H1 (cell line): ENCODE measurements around the gene EN2. TPM values are rescaled to one million over a fixed set of nuclear protein-coding genes. Genes with fewer than 3 reads are reported as not detected.
A peak's percentile ranks its signal among the peaks of the same experiment; 100 is the strongest.

Experiments used
- CTCF ChIA-PET: fragments of 300-600 bp; sonication (Branson Sonifier 250); formaldehyde crosslinking; loops from one replicate; lab custom pipeline; 2021; ENCODE audit not compliant: partially characterized antibody; lab: Charles Lee
- POLR2A ChIA-PET: fragments of 300-600 bp; sonication (Branson Sonifier 250); formaldehyde crosslinking; loops from one replicate; lab custom pipeline; 2021; ENCODE audit warnings: inconsistent platforms; ENCODE audit not compliant: partially characterized antibody; lab: Charles Lee
- DNase-seq, 2 experiments: peaks; one replicate each; pipeline versions ENCODE4 v3.0.0 to v3.0.0-alpha.2; 2010 to 2022; ENCODE audit warnings: low spot score in 2 of 2, low read depth in 1 of 2, mixed read lengths in 1 of 2
- FAIRE-seq: peaks from 2 replicates; lab custom pipeline; 2011; peaks lifted over from hg19 to GRCh38; lab: Jason Lieb, UNC
- H2AFZ ChIP-seq: 2 replicates; pipeline ENCODE4 v1.8.1; 2012; ENCODE audit warnings: low read length, inconsistent platforms
- H2AK5ac ChIP-seq: 2 replicates; pipeline ENCODE4 v1.6.1; 2013; ENCODE audit warnings: low read depth, low read length
- H2BK120ac ChIP-seq: replicated peaks from 2 replicates; pipeline ENCODE3; 2013; ENCODE audit warnings: low read depth, low read length, inconsistent platforms
- H2BK12ac ChIP-seq: 2 replicates; pipeline ENCODE4 v1.6.1; 2013; ENCODE audit warnings: low read depth, low read length
- H2BK15ac ChIP-seq: 2 replicates; pipeline ENCODE4 v1.6.1; 2013; ENCODE audit warnings: low read length
- H2BK20ac ChIP-seq: 2 replicates; pipeline ENCODE4 v1.6.1; 2013; ENCODE audit warnings: low read length
- H2BK5ac ChIP-seq: 2 replicates; pipeline ENCODE4 v1.6.1; 2013; ENCODE audit warnings: low read depth, low read length
- H3K14ac ChIP-seq: 2 replicates; pipeline ENCODE4 v1.6.1; 2013; ENCODE audit warnings: inconsistent platforms; ENCODE audit not compliant: insufficient read length
- H3K18ac ChIP-seq: 2 replicates; pipeline ENCODE4 v1.6.1; 2013; ENCODE audit warnings: low read length; ENCODE audit errors: extremely low read depth
- H3K23ac ChIP-seq: 2 replicates; pipeline ENCODE4 v1.6.1; 2013; ENCODE audit warnings: inconsistent platforms; ENCODE audit not compliant: insufficient read length
- H3K23me2 ChIP-seq: 2 replicates; pipeline ENCODE4 v1.6.1; 2013; ENCODE audit warnings: low read depth, low read length
- H3K27ac ChIP-seq: 2 replicates; pipeline ENCODE4 v1.6.1; 2011; ENCODE audit warnings: low read depth, low read length, inconsistent platforms
- H3K27me3 ChIP-seq, 4 experiments: replicated peaks in 1 of 4; 1 replicate in 1 of 4; 2 replicates in 3 of 4; pipeline versions ENCODE4 v1.6.1 to v1.8.1; 2011 to 2013; ENCODE audit warnings: low read length in 3 of 4, mild to moderate bottlenecking in 3 of 4, inconsistent platforms in 2 of 4, mixed read lengths in 2 of 4, moderate library complexity in 1 of 4; ENCODE audit not compliant: control insufficient read depth in 3 of 4, insufficient read depth in 3 of 4; ENCODE audit errors: extremely low read depth in 1 of 4
- H3K36me3 ChIP-seq, 4 experiments: 2 replicates each; pipeline versions ENCODE4 v1.6.1 to v1.8.1; 2011 to 2013; ENCODE audit warnings: mild to moderate bottlenecking in 4 of 4, low read length in 3 of 4, moderate library complexity in 2 of 4, control low read depth in 1 of 4, inconsistent platforms in 1 of 4; ENCODE audit not compliant: insufficient read depth in 4 of 4, control insufficient read depth in 2 of 4
- H3K4ac ChIP-seq: replicated peaks from 2 replicates; pipeline ENCODE3; 2013; ENCODE audit warnings: low read length, low read depth, mixed read lengths, inconsistent platforms; ENCODE audit not compliant: insufficient read length
- H3K4me1 ChIP-seq, 4 experiments: replicated peaks in 1 of 4; 1 replicate in 1 of 4; 2 replicates in 3 of 4; pipeline versions ENCODE4 v1.6.1 to v1.8.1; 2011 to 2013; ENCODE audit warnings: low read length in 3 of 4, inconsistent platforms in 2 of 4, mixed read lengths in 1 of 4; ENCODE audit not compliant: insufficient read depth in 4 of 4, control insufficient read depth in 3 of 4
- H3K4me2 ChIP-seq, 2 experiments: 2 replicates each; pipeline versions ENCODE4 v1.6.1 to v1.8.1; 2011 to 2013; ENCODE audit warnings: low read depth in 2 of 2, low read length in 2 of 2, control low read depth in 1 of 2, inconsistent platforms in 1 of 2, mild to moderate bottlenecking in 1 of 2; ENCODE audit not compliant: insufficient read depth in 1 of 2
- H3K4me3 ChIP-seq, 4 experiments: fragments of 200-600, 300-600 bp in 1 of 4; sonication (generic), shearing (Covaris generic), sonication (Bioruptor Twin) in 1 of 4; 2 replicates each; pipeline versions ENCODE4 v1.5.1 to v1.8.1; 2011 to 2016; ENCODE audit warnings: low read length in 4 of 4, low read depth in 3 of 4, control low read depth in 2 of 4, inconsistent platforms in 2 of 4, mild to moderate bottlenecking in 2 of 4, mixed read lengths in 1 of 4, moderate library complexity in 1 of 4; ENCODE audit not compliant: insufficient read depth in 2 of 4; ENCODE audit errors: extremely low read depth in 1 of 4
- H3K56ac ChIP-seq: replicated peaks from 2 replicates; pipeline ENCODE3; 2013; ENCODE audit warnings: low read depth, mild to moderate bottlenecking, mixed read lengths, low read length, inconsistent platforms; ENCODE audit not compliant: insufficient read length
- H3K79me1 ChIP-seq: 2 replicates; pipeline ENCODE4 v1.6.1; 2013; ENCODE audit warnings: low read depth, low read length, control low read depth
- H3K79me2 ChIP-seq, 2 experiments: 2 replicates each; pipeline versions ENCODE4 v1.6.1 to v1.8.1; 2012 to 2013; ENCODE audit warnings: low read length in 2 of 2, mild to moderate bottlenecking in 2 of 2, inconsistent platforms in 1 of 2; ENCODE audit not compliant: insufficient read depth in 2 of 2, control insufficient read depth in 1 of 2
- H3K9ac ChIP-seq, 4 experiments: replicated peaks in 1 of 4; 1 replicate in 1 of 4; 2 replicates in 3 of 4; pipeline versions ENCODE4 v1.6.1 to v1.8.1; 2011 to 2013; ENCODE audit warnings: low read depth in 3 of 4, low read length in 3 of 4, control low read depth in 2 of 4, mild to moderate bottlenecking in 2 of 4, moderate library complexity in 2 of 4, inconsistent platforms in 1 of 4; ENCODE audit errors: extremely low read depth in 1 of 4
- H3K9me3 ChIP-seq, 2 experiments: 2 replicates each; pipeline versions ENCODE4 v1.6.1 to v1.8.1; 2012 to 2013; ENCODE audit warnings: mild to moderate bottlenecking in 2 of 2, moderate library complexity in 2 of 2, control low read depth in 1 of 2, inconsistent platforms in 1 of 2, low read depth in 1 of 2, low read length in 1 of 2, mixed read lengths in 1 of 2; ENCODE audit not compliant: insufficient read depth in 2 of 2
- H4K20me1 ChIP-seq, 2 experiments: replicated peaks in 1 of 2; 2 replicates each; pipeline versions ENCODE3 to v1.8.1; 2011 to 2013; ENCODE audit warnings: inconsistent platforms in 2 of 2, low read length in 2 of 2, mild to moderate bottlenecking in 1 of 2; ENCODE audit not compliant: insufficient read depth in 2 of 2, control insufficient read depth in 1 of 2
- H4K5ac ChIP-seq: 2 replicates; pipeline ENCODE4 v1.6.1; 2013; ENCODE audit warnings: low read length, low read depth, mixed read lengths, inconsistent platforms; ENCODE audit not compliant: insufficient read length
- H4K8ac ChIP-seq: 2 replicates; pipeline ENCODE4 v1.8.0; 2013; ENCODE audit warnings: mild to moderate bottlenecking, moderate library complexity, low read length, inconsistent platforms; ENCODE audit not compliant: insufficient read depth; ENCODE audit errors: extremely low read depth
- H4K91ac ChIP-seq: replicated peaks from 2 replicates; pipeline ENCODE3; 2013; ENCODE audit warnings: low read length, mixed read lengths, inconsistent platforms; ENCODE audit not compliant: insufficient read length
- BACH1 ChIP-seq: IDR thresholded peaks from 2 replicates; pipeline ENCODE4 v1.6.1; 2012; ENCODE audit warnings: low read length, improper control_type of control experiment
- CBX8 ChIP-seq: fragments of 300-800, 300-1000 bp; sonication (generic); IDR thresholded peaks from 2 replicates; pipeline ENCODE4 v1.7.1; 2016; ENCODE audit warnings: low read depth, low read length, borderline replicate concordance
- EZH2 ChIP-seq: fragments of 200-600 bp; sonication (generic); IDR thresholded peaks from 2 replicates; pipeline ENCODE4 v1.7.1; 2012; ENCODE audit warnings: low read depth, mild to moderate bottlenecking, moderate library complexity, low read length, inconsistent platforms; ENCODE audit not compliant: severe bottlenecking
- SIX5 ChIP-seq: IDR thresholded peaks from 2 replicates; pipeline ENCODE4 v1.6.1; 2011; ENCODE audit warnings: mild to moderate bottlenecking, low read depth, low read length
- SUZ12 ChIP-seq: fragments of 200-600 bp; sonication (generic); IDR thresholded peaks from 2 replicates; pipeline ENCODE4 v1.6.1; 2012; ENCODE audit warnings: mild to moderate bottlenecking, inconsistent platforms, low read length, moderate library complexity, mixed read lengths
- TAF7 ChIP-seq: optimal IDR thresholded peaks from 2 replicates; pipeline ENCODE3; 2011; ENCODE audit warnings: low read depth, mild to moderate bottlenecking, inconsistent platforms, low read length, moderate library complexity, borderline replicate concordance
- WGBS, 2 experiments: shearing (Covaris generic) in 1 of 2; methylation state at CpG; one replicate each; pipeline versions ENCODE4 v1.1.6 to v1.1.7; 2013 to 2015; ENCODE audit warnings: low lambda C conversion rate in 2 of 2, mixed read lengths in 2 of 2, inconsistent platforms in 1 of 2, low coverage in 1 of 2, missing lambda C conversion rate in 1 of 2; ENCODE audit not compliant: insufficient replicate concordance in 2 of 2, insufficient coverage in 1 of 2, insufficient read length in 1 of 2; ENCODE audit errors: extremely low coverage in 1 of 2, missing lambda C conversion rate in 1 of 2; 5-methylcytosine and 5-hydroxymethylcytosine counted together
- polyA plus RNA-seq, 7 experiments: library from polyadenylated mRNA; depleted of rRNA in 3 of 7; stranded (reverse) in 5 of 7; unstranded in 2 of 7; fragments of >200 nt in 5 of 7; fragments of 200-250 nt in 2 of 7; gene quantifications; 1 replicate in 5 of 7; 2 replicates in 1 of 7; 4 replicates in 1 of 7; pipeline versions ENCODE4 v1.2.1 to v1.2.3, GENCODE V29; 2011 to 2013; ENCODE audit warnings: missing spikeins in 2 of 7, mixed read lengths in 2 of 7
- total RNA-seq: library from RNA; stranded (reverse); fragmentation: NEBNext Ultra II Directional; extraction: Animal tissue kit (Norgen Biotek cat#: 25700); gene quantifications from 2 replicates; pipeline ENCODE4 v1.2.1, GENCODE V29; 2021
- TF ChIP-seq, protein P1 (sequence below): IDR thresholded peaks from 2 replicates; pipeline ENCODE4 v1.6.1; 2012; ENCODE audit warnings: low read length, inconsistent platforms
- TF ChIP-seq, protein P2 (sequence below): IDR thresholded peaks from 2 replicates; pipeline ENCODE4 v1.6.1; 2012; ENCODE audit warnings: inconsistent platforms

The EN2 gene
- total and polyA plus RNA-seq, 2 of the 8 experiments (the other 6 are each of a cell fraction or from before 2014, with no cell fraction given) = not detected

DNA sequence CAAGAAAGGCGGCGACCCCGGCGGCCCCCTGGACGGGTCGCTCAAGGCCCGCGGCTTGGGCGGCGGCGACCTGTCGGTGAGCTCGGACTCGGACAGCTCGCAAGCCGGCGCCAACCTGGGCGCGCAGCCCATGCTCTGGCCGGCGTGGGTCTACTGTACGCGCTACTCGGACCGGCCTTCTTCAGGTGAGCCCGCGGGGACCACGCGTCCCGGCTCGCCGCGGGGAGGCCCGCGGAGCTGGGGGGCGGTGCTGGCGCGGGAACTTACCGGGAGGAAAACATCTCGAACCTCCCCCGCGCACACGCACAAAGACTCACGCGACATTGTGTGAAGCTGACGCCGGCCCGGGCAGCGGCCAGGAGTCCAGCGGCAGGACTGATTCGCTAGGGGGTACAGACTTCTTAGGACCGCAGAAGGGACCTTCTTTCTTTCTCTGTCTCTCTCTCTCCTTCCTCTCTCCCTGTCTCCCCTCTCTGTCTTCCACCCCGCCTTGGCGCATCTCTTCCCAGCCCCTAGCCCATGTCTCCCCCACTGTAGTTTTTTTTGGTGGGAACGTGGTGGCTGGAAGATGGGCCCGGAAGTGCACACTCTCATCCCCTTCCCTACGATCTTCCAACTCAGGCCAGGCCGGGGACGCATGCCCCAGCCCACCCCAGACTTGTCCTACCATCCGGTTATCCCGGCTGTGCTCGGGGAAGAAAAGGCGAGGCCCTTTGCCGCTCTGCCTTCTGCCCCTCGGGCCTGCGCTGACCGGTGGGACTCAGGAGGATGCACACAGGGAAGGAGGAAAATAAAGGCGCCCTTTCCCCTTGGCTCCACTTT, 1.2 kb downstream of the EN2 start:
- Histone ChIP-seq H4K91ac (no peak overlapping the region), H2BK12ac (peak overlapping the region; percentile 35; the same call in 1 of the 2 replicates), H2BK120ac (no peak overlapping the region), H3K23ac (no peak overlapping the region), H2AK5ac (no peak overlapping the region), H2BK20ac (no peak overlapping the region), H2AFZ (no peak overlapping the region), H3K79me2 (no peaks in the 10 kb centered on the region), H3K23me2 (no peaks in the 10 kb centered on the region; the same call in 1 of the 2 replicates), H3K36me3 (peaks cover 0 to 16% (median 0%) of the 10 kb centered on the region in 4 experiments; a peak in 1 of 8 replicates), H3K27me3 (peaks cover 97 to 98% (median 98%) of the 10 kb centered on the region in 4 experiments), H4K8ac (peak overlapping the region; percentile 15; the same call in 1 of the 2 replicates), H3K9me3 (no peaks in the 10 kb centered on the region; a peak in 1 of 4 replicates), H3K4me1 (peaks cover 0 to 13% (median 8%) of the 10 kb centered on the region in 4 experiments; a peak in 5 of 7 replicates), H3K79me1 (no peaks in the 10 kb centered on the region), H4K5ac (no peak overlapping the region), H2BK5ac (no peak overlapping the region), H2BK15ac (0 out of 2 replicates have a peak overlapping the region, but pooled peaks have one; percentile 61), H3K56ac (no peak overlapping the region), H3K14ac (no peak overlapping the region), H4K20me1 (peaks cover 43 to 60% of the 10 kb centered on the region in 2 experiments), H3K9ac (no peak overlapping the region), H3K27ac (no peak overlapping the region), H3K4ac (no peak overlapping the region), H3K4me3 (peak overlapping the region in 1 of 4 experiments; percentile 3; a peak in 1 of 8 replicates), H3K4me2 (peak overlapping the region; percentile 6 to 12; a peak in 1 of 4 replicates), H3K18ac (no peak overlapping the region; the same call in 1 of the 2 replicates)
- POLR2A ChIA-PET = interaction anchor here (0.8 to 1.3 kb wide), 2 partner anchors 9 to 11 kb away, joined by 3 to 7 read pairs; no protein-coding TSS in a partner anchor
- CTCF ChIA-PET = interaction anchor here (1.0 kb wide), 1 partner anchor 8 kb away, joined by 3 read pairs; no protein-coding TSS in a partner anchor
- WGBS, 2 experiments = 2% methylated on average over 47 of the region's 68 CpGs; no CpG with 5 or more reads in 1 of the 2 experiments
- no peak for DNase-seq
- FAIRE-seq = no peak
- TF ChIP-seq TAF7 (no peak), SIX5 (no peak), SUZ12 (peak; percentile 91), BACH1 (no peak), CBX8 (peak; percentile 89; the same call in 1 of the 2 replicates), EZH2 (peak; percentile 99)
- TF ChIP-seq, protein P1, sequence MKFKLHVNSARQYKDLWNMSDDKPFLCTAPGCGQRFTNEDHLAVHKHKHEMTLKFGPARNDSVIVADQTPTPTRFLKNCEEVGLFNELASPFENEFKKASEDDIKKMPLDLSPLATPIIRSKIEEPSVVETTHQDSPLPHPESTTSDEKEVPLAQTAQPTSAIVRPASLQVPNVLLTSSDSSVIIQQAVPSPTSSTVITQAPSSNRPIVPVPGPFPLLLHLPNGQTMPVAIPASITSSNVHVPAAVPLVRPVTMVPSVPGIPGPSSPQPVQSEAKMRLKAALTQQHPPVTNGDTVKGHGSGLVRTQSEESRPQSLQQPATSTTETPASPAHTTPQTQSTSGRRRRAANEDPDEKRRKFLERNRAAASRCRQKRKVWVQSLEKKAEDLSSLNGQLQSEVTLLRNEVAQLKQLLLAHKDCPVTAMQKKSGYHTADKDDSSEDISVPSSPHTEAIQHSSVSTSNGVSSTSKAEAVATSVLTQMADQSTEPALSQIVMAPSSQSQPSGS = no peak
- TF ChIP-seq, protein P2, sequence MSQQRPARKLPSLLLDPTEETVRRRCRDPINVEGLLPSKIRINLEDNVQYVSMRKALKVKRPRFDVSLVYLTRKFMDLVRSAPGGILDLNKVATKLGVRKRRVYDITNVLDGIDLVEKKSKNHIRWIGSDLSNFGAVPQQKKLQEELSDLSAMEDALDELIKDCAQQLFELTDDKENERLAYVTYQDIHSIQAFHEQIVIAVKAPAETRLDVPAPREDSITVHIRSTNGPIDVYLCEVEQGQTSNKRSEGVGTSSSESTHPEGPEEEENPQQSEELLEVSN = peak; percentile 27; the same call in 1 of the 2 replicates
